Right lung (tissue), 5 donors: ENCODE data around the gene PVRIG. TPM values are rescaled to one million over a fixed set of nuclear protein-coding genes. Genes with fewer than 3 reads are reported as not detected.
"Not testable (repeated sequence)": the region's sequence is repeated elsewhere in the genome, so short reads cannot be mapped to it uniquely, and the experiment has no call there.

Experiments
- DNase-seq, 2 donors: peaks; one replicate each; pipeline ENCODE4 v3.0.0-alpha.2; 2013
- polyA plus RNA-seq, 5 donors: library from polyadenylated mRNA; unstranded; fragments of 120-200 nt; gene quantifications; one replicate each; pipeline versions ENCODE4 v1.2.1 to v1.2.3, GENCODE V29; 2013; ENCODE audit warnings: inconsistent platforms in 1 of 5, low replicate concordance in 1 of 5; ENCODE audit not compliant: insufficient read length in 5 of 5, insufficient read depth in 1 of 5

Gene PVRIG
- polyA plus RNA-seq, 5 donors: 4.9 to 9.3 (median 7.7) TPM

GRCh38 chr7:100224891-100225290, 5.1 kb downstream of the PVRIG start:
- not testable (repeated sequence) for DNase-seq

DNA sequence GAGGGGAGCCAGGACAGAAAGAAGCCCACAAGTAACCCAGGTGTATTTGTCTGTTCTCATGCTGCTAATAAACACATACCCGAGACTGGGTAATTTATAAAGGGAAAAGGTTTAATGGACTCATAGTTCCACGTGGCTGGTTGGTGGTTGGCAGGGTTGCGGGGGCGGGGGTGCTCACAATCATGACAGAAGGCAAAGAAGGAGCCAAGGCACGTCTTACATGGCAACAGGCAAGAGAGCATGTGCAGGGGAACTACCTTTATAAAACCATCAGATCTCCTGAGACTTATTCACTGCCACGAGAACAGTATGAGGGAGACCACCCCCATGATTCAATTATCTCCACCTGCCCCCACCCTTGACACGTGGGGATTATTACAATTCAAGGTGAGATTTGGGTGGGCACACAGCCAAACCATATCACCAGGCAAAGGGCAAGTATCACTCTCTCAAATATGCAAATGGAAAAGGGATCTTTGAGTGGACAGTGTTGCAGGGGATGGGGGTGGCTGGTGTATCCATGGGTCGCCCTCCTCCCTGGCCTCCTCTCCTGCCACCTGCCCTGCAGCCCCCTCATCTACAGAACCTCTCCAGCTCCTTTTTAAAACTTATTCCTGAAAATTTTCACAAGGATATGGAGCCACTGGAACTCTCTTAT, 15.0 kb downstream of the PVRIG start:
- DNase-seq: not testable (repeated sequence)

DNA sequence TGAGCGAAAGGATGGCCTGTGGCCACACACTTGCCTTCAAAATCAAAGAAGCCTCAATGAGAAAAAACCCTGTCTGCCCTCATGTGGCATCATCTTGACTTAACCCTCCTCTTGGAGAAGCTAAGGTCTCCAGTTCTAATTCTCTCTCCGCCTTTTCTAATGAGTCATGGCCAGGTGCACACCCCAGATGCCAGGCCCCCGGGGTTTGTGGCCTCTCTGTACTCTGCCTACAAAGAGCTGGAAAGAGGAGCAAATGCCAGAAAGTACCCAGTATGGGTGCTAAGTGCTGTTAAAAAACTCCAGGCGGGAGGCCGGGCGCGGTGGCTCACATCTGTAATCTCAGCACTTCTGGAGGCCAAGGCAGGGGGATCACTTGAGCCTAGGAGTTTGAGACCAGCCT, 20.2 kb downstream of the PVRIG start:
- DNase-seq: not testable (repeated sequence)

DNA sequence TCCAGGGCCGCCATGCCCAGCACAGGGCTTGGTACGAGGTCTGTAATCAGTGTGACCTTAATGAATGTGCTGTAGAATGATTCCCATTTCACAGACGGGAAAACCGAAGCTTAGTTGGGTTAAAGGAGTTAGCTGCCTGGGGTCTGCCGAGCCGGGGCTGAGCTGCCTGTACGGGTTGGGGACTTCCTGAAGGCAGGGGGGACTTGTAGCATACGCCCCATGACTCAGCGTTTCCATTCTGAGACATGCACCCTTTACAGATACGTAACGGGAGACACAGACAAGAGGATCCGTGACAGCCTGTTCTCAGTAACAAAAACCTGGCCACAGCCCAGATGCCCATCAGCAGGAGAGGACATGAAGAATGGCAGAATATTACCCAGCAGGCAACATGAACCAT, 23.6 kb downstream of the PVRIG start:
- DNase-seq: not testable (repeated sequence)

- DNase-seq: not testable (repeated sequence)
Measured at GRCh38 chr7:100244988-100245605, 25.3 kb downstream of the PVRIG start.

- DNase-seq: not testable (repeated sequence)
Measured at GRCh38 chr7:100246121-100246864, 26.5 kb downstream of the PVRIG start.

GRCh38 chr7:100246865-100247137, 27.1 kb downstream of the PVRIG start:
- not testable (repeated sequence) for DNase-seq

- no peak for DNase-seq
Measured at GRCh38 chr7:100247152-100247757, 27.5 kb downstream of the PVRIG start.

- DNase-seq: no peak
Measured at GRCh38 chr7:100248483-100248882, 28.7 kb downstream of the PVRIG start.

- no peak for DNase-seq
Measured at GRCh38 chr7:100257017-100257416, 37.3 kb downstream of the PVRIG start.

- DNase-seq: not testable (repeated sequence)
Measured at GRCh38 chr7:100259984-100260383, 40.2 kb downstream of the PVRIG start.

DNA sequence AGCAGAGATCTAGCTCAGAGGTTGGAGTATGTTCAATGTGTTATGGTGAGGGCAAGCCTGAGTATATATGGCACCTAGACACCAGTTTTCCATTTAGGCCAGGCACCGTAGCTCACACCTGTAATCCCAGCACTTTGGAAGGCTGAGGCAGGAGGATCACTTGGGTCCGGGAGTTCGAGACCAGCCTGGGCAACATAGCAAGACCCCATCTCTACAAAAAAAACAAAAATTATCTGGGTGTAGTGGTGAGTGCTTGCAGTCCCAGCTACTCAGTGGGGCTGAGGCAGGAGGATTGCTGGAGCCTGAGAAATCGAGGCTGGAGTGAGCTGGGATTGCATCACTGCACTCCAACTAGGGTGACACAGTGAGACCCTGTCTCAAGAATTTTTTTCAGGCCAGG, 43.1 kb downstream of the PVRIG start:
- not testable (repeated sequence) for DNase-seq

DNA sequence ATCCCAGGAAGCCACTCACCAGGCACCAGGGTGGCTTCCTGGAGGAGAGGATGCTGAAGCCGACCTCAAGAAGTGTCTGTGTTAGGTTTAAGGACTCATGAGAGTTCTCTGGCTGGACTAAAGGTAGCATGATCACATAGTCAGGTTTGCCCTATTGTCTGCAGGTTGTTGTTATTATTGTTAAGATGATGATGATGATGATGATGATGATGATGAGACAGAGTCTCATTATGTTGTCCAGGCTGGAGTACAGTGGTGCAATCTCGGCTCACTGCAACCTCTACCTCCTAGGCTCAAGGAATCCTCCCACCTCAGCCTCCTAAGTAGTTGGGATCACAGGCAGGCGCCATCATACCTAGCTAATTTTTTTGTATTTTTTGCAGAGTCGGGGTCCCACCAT, 44.5 kb downstream of the PVRIG start:
- DNase-seq: not testable (repeated sequence)

- not testable (repeated sequence) for DNase-seq
Measured at GRCh38 chr7:100264669-100265165, 45.0 kb downstream of the PVRIG start.

- not testable (repeated sequence) for DNase-seq
Measured at GRCh38 chr7:100265851-100266250, 46.1 kb downstream of the PVRIG start.

GRCh38 chr7:100266576-100267354, 47.0 kb downstream of the PVRIG start:
- DNase-seq: no peak

DNA sequence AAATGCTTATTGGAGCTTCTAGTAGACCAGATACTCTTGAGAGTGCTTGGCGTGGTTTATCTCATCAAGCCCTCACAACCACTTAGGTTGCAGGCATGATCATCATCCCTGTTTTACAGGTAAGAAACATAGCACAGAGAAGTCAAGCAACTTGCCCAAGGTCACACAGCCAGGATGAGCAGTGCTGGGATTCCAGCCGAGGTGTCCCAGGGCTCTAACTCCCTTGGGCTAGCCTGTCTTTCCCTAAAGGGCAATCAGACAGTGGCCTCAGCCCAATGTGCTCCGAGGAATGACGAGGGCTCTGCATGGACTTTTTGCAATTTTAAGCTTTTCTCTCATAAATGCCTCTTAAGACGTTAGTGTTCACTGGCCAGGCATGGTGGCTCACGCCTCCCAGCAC, 47.9 kb downstream of the PVRIG start:
- no peak for DNase-seq

GRCh38 chr7:100268882-100269281, 49.1 kb downstream of the PVRIG start:
- not testable (repeated sequence) for DNase-seq

GRCh38 chr7:100269306-100270045, 49.7 kb downstream of the PVRIG start:
- not testable (repeated sequence) for DNase-seq

DNA sequence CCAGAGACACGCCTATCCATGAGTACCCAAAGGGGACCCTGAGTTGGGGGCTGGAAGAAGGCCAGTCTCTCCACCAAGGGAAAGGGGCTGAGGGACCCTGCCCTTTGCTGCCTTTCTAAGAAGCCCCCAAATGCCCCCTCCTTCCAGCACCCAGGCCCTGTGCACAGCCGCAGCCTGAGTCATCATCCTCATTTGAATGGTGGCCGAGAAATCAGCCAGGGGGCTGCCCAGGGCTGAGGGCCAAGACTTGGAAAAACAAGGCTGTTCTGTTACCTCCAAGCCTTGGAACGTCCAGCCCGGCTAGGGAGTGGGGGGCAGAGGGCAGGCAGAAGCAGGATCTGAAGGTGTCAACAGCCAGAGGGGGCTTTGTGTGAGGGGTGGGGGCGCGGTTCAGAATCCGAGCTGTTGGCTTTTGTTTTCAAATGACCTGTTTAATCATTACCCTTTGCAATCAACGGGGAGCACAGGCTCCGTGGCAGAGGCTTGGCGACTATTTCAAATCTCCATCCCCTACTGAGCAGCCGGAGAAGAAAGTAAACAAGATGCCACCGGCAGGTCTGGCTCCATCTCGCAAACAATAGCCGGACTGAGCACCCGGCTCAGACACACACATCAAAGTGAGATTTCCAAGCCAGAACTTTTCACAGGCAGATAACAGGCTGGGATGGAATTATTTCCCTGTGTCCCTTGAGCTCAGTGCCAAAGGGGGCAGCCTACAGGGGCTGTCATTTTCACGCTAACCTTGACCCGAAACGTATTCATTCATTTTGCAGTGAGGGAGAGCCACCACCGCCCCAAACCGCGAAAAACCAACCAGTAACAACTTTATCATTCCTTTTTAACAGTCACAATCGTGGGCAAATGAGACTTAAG, 50.5 kb downstream of the PVRIG start:
- DNase-seq: not testable (repeated sequence)
